Fibroblast of the conjunctiva (primary cell): Measurements from ENCODE around the gene S100A1.
"Not testable (repeated sequence)": the region's sequence is repeated elsewhere in the genome, so short reads cannot be mapped to it uniquely, and the experiment has no call there.

ENCODE experiments used
- DNase-seq: peaks from one replicate; pipeline ENCODE4 v3.0.0-alpha.2; 2010; ENCODE audit warnings: low read depth

Gene S100A1

GRCh38 chr1:153658400-153659174 is 30.4 kb downstream of the S100A1 start, which contains the start of gene SNAPIN:
Gene SNAPIN (plus strand): TSS chr1:153658703. CDS start chr1:153658744, 41 bp downstream.
- peak; percentile 68 for DNase-seq

DNA sequence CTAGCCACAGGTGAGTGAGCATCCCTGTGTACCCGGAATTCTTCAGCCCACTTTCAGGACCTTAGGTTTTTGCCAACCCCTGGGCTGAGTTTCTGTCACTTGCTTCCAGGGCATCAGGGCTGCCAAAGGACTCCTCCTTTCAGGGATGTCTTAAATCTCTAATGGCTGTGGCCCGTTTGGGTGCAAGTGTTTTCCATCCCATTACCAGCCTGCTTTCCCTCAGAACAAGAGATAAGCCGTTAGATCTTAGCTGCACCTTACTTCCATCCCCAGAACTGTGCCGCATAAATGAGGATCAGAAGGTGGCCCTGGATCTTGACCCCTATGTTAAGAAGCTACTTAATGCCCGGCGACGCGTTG is 30.9 kb downstream of the S100A1 start:
- DNase-seq: no peak

DNA sequence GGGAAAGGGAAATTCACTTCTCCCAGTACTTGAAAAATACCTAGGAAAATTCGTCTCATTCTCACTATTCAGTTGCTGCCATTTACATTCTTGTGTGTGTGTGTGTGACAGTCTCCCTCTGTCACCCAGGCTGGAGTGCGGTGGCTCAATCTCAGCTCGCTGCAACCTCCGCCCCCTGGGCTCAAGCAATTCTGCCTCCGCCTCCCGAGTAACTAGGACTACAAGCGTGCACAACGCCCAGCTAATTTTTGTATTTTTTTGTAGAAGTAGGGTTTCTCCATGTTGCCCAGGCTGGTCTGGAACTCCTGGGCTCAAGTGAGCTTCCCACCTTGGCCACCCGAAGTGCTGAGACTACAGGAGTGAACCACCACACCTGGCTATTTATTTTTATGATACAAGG is 31.4 kb downstream of the S100A1 start:
- no peak for DNase-seq

- DNase-seq: no peak
Measured at GRCh38 chr1:153661111-153661708, 33.0 kb downstream of the S100A1 start.

DNA sequence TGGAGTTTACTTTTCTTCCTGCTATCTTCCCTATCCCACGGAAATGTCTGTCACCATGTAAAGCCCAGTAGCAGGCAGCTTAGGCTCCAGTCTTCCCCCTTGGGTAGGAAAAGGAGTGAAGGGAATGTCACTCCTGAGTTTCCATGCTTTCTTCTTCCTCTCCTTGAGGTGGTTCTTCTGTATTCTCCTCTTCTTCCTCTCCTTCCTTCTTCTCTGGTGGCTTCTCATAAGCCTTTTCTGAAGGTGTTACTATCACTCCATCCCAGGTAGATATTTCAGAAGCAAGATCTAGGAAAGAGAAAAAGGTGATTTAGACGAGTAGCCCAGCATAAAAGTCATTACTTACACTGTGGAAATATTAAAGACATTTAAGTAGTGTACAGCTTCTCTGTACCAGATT is 34.0 kb downstream of the S100A1 start:
- no peak for DNase-seq

- DNase-seq: no peak
Measured at GRCh38 chr1:153663211-153663610, 35.0 kb downstream of the S100A1 start.

DNA sequence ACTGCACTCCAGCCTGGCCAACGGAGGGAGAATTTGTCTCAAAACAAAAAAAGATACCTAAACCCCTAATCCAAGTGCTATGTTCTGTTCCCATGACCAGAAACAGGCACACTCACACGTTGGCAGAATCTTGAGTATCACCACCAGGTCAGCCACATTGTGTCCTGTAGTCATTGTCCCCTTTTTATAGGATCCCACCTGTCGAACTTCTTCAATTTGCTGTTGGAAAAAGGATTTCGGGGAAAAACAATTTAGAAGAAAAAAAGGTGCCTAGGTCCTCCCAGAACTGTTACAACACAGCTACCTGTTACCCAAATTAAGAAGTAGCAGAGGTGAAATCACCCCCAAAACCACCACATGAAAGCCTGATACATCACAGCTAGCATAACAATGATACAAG is 39.2 kb downstream of the S100A1 start:
- no peak for DNase-seq

- DNase-seq: not testable (repeated sequence)
Measured at GRCh38 chr1:153668672-153669071, 40.4 kb downstream of the S100A1 start.

- no peak for DNase-seq
Measured at GRCh38 chr1:153669606-153670005, 41.4 kb downstream of the S100A1 start.

DNA sequence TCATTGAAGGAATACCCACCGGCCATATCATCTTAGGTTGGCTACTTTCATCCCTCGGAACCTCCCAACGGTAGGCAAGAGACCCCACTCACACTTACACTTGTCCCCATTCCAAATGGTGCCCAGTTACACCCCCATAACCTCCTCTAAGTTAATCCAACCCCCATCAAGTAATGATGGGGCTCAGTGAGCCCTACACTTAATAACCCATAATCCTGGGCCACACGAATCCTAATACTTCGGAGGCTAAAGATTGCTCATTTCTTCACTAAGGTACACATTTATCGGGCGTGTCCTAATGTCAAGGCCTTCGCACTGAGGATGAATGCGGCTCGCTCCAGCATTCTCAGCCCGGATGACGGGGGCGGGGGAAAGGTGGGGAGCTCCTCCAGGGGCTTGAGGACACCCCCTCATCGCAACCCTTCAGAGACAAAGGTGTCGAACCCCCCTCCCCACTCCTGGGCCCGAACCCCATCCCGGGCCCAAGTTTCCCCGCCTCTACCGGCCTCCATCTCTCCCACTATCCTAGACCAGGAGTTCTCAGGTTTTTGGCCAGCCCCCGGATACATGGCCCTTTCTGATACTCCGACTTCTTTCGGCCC is 42.1 kb downstream of the S100A1 start:
- no peak for DNase-seq

GRCh38 chr1:153670859-153671627 is 42.8 kb downstream of the S100A1 start, which contains the start of gene ILF2:
Gene ILF2 (minus strand): TSS chr1:153670993. CDS start chr1:153670922, 71 bp downstream.
- DNase-seq: peak; percentile 99

- DNase-seq: peak; percentile 9
Measured at GRCh38 chr1:153671628-153672353, 43.6 kb downstream of the S100A1 start.

DNA sequence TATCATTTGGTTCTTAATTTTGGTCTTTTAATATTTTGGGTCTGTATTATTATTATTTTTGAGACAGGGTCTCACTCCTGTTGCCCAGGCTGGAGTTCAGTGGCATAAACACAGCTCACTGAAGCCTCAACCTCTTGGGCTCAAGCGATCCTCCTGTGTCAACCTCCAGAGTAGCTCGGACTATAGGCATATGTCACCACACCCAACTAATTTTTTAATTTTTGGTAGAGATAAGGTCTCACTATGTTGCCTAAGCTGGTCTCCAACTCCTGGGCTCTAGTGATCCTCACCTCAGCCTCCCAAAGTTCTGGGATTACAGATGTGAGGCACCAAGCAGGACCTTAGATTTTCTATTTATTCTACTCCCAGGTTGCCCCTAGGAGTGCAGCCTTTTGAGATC is 45.3 kb downstream of the S100A1 start:
- no peak for DNase-seq

DNA sequence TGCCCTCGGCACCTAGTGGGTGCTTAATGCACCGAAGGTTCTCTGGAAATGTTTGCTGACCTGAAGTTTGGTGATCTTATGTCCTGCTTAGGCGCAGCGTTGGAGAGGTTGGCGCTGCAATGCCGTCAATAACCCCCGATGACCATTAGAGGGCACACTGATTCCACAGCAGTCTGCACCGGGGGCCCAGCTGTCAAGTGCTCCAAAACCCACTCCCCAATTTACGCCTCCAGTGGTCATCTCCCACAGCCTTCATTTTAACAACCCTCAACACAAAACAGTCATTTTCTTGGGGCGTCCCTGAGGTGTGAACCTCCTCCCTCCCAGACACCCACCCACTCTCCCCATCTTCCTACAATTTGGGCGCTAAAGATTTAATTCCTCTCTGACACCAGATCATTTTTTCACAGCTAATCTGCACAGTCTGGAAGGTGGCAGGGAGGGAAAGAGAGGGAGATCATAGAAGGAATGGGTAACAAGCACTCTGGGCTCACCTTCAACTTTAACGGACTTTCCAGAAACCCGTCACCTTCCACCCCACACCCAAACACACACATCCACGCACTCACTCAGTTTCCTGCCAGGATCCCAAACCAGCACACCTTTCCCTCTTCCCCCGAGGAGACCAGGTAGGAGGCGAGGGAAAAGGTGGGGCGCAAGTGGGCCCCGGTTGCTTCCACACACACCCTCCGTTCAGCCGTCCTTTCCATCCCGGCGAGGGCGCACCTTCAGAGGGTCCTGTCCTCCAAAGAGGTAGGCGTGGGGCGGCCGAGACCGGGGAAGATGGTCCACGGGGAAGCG is 49.7 kb downstream of the S100A1 start:
- peak; percentile 26 for DNase-seq

DNA sequence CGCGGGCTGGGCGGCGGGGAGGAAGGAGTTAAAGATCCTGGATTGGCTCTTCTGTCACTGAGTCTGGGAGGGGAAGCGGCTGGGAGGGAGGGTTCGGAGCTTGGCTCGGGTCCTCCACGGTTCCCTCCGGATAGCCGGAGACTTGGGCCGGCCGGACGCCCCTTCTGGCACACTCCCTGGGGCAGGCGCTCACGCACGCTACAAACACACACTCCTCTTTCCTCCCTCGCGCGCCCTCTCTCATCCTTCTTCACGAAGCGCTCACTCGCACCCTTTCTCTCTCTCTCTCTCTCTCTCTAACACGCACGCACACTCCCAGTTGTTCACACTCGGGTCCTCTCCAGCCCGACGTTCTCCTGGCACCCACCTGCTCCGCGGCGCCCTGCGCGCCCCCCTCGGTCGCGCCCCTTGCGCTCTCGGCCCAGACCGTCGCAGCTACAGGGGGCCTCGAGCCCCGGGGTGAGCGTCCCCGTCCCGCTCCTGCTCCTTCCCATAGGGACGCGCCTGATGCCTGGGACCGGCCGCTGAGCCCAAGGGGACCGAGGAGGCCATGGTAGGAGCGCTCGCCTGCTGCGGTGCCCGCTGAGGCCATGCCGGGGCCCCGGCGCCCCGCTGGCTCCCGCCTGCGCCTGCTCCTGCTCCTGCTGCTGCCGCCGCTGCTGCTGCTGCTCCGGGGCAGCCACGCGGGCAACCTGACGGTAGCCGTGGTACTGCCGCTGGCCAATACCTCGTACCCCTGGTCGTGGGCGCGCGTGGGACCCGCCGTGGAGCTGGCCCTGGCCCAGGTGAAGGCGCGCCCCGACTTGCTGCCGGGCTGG is 50.5 kb downstream of the S100A1 start, which contains the start of gene NPR1:
Gene NPR1, plus strand, starts transcription at position 170 of the 818 bp plus-strand sequence. Its CDS starts 421 bp downstream, at position 591.
- no peak for DNase-seq

- DNase-seq: no peak
Measured at GRCh38 chr1:153679337-153680119, 51.3 kb downstream of the S100A1 start.

GRCh38 chr1:153680120-153680403 is 51.8 kb downstream of the S100A1 start:
- DNase-seq: no peak
